GM21515 (cell line): ENCODE data around the gene ALDH1A2.
"Not testable (repeated sequence)": the region's sequence is repeated elsewhere in the genome, so short reads cannot be mapped to it uniquely, and the experiment has no call there.

Experiments
- ATAC-seq: cut with Tn5 transposase; IDR thresholded peaks from one replicate; pipeline ENCODE4 v1.9.1; 2021; ENCODE audit not compliant: unreplicated experiment

Gene ALDH1A2

DNA sequence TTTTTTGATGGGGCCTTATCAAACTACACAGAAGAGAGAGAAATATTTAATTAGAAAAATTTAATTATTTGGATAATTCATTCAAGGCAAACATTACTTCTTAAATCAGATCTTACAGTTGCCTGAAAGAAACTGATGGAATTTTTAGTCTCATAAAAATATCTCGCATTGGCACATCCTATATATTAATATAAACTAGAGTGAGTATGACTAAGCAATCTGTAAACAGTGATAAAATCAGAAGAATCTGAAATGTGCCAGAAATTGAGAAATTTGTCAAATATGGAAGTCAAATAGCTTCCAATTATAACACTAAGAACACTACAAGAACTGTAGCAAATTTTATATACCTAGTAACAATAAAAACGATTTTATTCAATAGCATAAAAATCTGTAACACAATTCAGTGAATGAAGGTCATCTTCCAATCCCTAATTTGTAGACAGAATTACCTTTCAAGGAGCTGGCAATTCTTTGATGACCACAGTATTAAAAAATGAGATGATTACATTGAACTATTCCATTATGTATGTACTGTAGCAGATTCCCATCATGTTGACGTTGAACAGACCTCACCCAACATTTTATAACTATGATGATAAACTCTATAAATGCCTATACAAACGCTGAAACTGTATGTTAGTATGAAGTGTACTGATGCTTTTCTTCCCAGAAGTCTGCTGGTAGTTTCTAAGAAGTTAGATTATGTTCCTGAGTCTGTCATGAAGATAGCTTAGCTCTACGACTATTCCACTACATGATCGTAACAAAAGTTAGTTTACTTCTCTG lies 63.0 kb downstream of the ALDH1A2 start:
- no peak for ATAC-seq

DNA sequence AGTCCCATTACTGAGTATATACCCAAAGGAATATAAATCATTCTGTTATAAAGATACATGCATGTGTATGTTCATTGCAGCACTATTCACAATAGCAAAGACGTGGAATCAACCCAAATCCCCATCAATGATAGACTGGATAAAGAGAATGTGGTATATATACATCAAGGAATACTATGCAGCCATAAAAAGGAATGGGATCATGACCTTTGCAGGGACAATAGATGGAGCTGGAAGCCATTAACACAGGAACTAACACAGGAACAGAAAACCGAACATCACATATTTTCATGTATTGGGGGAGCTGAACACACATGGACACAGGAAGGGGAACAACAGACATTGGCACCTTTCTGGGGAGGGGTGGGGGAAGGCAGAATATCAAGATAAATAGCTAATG lies 65.8 kb downstream of the ALDH1A2 start:
- not testable (repeated sequence) for ATAC-seq

DNA sequence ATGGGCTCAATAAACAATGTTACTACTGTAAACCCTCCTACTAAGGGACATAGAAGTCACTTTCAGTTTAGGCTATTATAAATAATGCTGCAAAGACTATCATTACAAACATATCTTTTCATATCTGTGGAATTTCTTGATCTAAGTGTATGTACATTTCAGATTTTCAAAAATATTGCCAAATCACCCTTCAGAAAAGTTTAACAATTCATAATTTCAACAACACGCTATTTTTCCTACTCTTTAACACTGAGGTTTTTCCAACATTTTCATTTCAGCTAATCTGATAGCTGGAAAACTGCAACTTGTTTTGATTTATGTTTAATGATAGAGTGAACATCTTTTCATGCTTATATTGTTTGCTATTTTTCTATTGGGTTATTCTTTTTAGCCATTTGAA lies 69.0 kb downstream of the ALDH1A2 start:
- no peak for ATAC-seq

DNA sequence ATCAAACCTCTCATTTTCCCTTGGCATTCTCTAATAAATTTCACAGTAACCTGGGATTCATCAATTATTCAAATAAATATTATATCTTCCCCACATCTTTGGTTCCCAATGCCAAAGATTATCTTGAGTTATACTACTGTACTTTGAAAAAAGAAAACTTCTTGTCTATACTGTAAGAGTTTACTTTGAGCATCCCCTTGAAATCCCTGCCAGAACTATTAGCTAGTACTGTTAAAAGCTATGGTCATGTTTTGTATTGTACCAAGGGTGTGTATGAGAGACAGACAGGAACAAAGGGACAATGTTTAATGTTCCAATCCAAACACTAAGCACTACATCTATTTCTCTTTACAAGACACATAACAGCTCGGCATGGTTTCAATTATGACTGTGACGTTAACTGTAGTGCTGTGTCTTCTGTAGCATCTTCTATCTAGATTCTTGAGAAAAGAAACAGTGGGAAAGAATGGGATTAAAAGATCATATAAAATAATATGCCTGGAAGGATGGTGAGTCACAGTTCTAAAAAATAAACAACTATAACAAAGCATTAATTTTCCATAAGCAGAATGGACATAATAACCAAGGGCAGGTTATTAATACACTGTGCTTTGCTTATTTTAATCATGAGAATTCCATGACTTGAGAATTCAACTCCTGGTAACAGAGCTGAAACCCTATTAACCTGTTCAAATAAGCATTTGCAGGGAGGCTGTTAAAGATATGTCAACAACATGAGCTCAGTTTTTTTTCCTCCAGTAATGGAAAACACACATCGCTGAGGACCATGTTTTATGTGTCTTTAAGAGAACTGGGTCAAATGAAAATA lies 71.1 kb downstream of the ALDH1A2 start:
- ATAC-seq = no peak

DNA sequence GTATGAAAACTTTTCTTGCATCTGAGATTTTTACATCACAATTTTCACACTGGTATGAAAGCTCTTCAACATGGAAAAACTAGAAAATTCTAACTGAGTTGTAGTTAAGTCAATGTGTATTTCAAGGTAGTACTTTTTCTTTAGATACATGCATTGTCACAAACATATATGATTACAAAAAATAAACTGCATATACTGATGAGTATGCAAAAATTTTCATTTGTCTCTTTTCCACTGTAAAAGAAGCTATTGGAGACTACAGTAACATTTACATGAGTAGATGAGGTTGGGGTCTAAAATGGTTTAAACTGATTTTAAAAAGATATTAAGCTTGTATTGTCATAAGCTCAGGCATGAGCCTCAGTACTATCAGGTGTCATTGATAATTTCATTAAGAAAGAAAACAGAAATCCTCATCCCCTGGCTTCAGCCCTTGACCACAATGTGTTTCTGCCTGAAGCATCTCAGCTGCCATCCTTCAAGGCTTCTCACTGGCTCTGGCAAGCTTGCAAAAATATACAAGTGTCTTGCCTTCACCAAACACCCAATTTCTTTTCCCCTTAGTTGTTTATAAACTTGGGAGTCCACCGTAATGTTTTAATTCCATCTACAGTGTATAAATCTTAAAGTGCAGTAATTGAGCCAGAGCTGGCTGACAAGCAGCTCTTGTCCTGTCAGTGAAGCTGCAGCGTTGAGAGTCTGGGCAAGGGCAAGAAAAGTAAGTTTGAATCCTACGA lies 71.9 kb downstream of the ALDH1A2 start:
- ATAC-seq = no peak

DNA sequence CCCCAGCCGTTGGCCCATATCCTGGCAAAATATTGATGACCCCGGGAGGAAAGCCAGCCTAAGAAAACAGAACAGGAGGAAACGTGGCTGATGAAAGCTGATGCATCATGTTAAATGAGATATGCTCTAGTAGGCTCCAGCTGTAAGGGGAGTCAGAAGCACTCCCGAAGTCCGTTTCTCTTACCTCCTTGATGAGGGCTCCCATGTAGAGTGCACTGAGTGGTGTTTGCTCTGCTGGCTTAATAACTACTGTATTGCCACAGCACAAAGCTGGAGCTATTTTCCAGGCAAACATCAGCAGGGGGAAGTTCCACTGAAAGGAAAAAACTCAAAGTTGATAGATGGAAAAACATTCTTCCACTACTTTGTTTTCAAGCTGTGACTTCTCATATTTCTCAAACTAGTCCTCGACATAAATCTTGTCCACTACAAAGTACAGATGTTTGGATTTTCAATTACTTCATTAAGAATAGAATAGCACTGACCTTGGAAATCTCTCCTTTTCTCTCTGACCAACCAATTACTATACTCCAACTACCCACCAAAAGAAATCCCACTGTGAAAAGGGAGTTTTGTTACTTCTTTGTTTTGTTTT lies 72.7 kb downstream of the ALDH1A2 start:
- no peak for ATAC-seq

DNA sequence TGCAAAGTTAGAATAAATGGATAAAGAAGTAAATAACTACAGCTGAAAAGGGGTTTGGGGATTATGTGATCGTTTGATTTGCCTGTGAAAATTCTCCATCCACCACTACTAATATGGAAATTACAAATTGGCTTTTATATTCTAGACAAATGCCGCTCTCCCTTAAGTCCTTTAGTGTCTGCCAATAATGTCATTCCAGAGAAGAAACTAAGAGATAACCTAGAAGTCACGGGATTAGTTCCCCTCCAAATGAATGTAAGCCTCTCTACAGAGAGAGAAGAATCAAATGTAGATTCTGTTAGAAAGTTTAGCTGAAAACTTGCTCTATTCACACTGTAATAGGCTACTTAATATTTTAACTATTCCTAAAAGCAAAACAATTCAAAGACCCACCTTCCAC lies 92.0 kb downstream of the ALDH1A2 start:
- ATAC-seq = no peak

DNA sequence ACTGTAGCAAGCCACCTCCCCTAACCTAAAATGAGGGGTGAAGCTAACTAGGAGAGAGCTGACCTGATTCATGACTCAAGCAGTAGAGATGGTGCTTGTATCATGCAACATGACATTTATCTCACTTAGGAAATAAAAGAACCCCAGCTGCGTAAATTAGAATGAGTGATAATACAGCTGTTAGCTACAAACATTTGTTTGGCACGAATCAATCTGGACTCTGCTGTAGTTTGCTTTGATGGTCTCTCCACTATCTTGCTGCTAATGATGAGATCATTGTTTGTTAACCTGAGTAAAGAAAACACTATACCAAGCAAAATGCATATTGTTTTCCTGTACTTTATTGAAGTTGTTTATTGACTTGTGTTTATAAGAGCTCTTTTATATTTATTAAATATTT lies 92.6 kb downstream of the ALDH1A2 start:
- no peak for ATAC-seq

DNA sequence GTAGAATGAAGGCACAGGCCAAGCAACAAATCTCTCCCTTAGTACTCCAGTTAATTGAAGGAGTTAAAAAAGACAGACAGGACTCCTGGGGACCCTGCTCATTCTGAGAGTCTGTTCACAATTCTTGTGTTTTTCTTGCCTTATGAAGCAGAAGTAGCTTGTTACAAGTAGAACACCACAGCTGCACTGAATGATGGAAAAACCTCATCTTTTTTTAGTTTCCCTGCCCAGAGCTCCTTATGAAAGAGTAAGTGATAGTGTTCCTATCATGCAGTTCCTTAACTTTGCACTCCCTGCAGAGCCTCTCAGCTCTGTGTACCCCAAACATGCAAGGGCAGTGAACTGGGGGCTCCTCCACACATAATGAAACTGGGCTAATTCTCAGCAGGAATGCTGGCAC lies 95.5 kb downstream of the ALDH1A2 start:
- no peak for ATAC-seq

DNA sequence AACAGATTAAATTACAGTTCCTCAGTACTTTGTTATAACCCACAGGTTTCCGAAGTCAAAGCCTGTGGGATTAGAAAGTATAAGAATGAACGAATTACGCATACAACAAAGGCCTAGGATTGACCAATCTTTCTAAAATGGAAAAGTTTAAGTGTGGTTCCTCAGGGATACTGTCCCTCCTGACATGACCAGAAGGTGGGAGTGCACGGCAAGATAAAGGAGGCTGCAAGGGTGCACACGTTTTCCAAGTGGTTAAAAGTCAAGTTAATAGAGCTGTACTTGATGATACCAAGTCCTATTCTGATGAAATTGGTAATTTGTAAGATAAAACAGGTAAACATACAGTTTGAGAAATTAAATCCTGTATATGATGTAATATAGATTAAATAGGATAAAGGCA lies 96.2 kb downstream of the ALDH1A2 start:
- no peak for ATAC-seq

DNA sequence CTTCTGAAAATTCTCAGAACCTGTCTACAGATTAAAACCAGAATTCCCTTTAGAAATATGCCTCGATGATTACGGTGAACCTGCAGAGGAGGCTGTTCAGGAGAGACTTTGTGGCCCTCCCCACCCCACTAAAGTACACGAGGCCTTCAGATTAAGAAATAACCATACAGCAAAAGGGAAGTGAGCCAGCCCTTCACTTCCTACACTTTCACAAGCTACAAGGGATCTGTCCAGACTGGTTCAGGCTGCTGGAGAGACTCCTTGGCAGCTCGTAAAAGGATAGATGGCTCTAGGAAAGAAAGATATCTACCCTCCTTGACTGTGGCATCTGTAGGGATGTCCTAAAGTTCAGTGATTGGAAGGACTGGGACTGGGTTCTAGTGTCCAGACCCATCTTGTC lies 102.6 kb downstream of the ALDH1A2 start:
- no peak for ATAC-seq

DNA sequence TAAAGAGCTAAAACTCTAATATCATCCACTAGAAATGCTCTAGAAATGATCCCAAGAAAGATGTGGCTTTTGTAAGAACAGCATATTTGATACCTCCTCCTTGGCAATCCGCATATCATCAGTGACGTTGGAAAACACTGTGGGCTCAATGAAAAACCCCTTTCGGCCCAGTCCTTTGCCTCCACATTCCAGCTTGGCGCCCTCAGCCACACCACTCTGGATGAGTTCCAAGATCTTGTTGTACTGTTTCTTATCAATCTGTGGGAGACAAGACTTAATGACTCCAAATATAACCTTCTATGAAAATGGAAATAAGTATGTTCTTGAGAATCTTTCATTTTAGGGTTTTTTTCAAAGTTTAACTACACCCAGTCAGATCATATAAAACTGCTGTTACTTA lies 103.6 kb downstream of the ALDH1A2 start:
- no peak for ATAC-seq

DNA sequence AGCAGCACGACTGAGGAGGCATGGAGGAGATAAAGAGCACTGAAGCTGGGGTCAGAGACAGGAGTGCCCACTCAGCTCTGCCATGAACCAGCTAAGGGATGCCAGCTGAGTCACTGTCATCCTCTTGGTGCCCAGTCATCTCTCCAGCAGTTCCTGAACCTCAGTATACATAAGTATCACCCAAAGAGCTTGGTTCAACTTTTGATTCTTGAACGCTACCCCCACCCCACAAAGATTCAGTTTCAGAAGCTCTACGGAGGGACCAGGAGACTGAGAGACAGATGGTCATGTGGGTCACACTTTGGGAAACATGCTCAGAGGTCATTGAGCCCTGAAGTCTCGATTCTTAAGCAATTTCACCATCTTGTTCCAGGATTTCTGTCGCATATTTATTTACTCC lies 108.4 kb downstream of the ALDH1A2 start:
- no peak for ATAC-seq

DNA sequence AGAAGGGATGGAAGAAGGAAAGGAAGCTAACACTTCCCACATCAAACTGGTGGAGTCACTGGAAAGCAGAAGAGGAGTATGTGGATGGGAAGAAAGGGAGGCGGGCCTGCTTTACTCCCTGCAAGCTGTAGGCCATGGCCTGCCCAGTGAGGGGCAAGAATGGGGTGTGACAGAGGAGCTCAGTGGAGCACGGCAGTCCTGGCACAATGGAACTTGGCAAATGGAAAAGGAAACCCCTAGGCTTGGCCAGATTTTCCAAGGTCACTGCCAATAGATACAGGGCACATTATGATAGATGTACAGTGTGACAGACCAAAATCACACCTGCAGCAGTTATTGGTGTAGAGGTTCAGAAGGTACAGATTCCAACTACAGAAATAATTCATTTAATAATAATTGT lies 111.6 kb downstream of the ALDH1A2 start:
- ATAC-seq = no peak

DNA sequence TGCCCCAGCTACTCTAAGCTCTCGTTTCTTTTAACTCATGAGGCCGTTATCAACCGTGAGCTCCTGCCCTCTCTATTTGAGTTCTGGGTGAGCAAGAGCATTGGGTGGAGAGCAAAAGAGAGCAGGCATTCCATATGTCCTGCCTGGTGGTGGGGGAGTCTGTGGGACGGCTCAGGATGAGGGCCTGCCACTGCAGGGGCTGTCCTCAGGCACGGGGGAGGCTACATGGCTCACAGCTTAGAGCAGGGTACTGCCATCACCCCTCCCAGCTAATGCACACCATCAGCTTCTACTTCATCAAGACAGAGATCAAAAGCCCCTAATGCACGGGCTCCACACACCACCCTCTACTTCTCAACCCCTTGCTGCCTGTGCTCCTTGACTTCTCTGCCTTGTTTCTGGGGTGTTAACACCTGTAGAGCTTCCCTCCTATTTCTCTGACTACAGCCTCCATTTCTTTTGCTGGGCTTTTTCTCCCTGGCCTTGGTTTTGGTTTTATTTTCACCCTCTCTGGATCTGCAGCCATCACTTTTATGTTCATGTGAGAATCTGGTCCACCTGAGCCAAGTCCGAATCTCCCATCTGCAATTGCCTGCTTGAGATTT lies 114.1 kb downstream of the ALDH1A2 start:
- ATAC-seq = no peak

DNA sequence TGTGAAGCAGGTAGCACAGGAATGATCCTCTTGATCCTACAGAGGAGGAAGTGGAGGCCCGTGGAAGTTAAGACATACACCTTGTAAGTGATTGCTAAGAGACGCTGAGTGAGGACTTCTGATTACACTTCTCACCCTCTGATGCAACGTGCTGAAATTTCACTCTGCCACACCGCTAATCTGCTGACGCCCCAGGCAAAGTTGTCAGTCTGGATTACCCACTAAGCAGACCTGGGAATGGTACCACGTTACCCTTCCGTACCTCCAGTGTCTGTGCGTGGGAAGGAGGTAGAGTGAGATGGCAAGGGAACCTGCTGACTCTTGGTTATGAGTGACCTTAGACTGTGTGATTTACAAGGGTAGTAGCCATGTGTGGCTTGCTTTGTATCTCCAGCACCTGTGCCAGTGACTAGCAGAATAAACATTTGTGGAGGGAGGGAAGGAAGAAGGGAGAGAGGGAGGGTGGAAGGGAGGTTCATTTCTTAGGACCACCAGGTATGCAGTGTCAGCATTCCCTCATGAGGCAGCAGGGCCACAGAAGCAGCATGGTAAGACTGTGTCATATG lies 115.0 kb downstream of the ALDH1A2 start:
- ATAC-seq = no peak

DNA sequence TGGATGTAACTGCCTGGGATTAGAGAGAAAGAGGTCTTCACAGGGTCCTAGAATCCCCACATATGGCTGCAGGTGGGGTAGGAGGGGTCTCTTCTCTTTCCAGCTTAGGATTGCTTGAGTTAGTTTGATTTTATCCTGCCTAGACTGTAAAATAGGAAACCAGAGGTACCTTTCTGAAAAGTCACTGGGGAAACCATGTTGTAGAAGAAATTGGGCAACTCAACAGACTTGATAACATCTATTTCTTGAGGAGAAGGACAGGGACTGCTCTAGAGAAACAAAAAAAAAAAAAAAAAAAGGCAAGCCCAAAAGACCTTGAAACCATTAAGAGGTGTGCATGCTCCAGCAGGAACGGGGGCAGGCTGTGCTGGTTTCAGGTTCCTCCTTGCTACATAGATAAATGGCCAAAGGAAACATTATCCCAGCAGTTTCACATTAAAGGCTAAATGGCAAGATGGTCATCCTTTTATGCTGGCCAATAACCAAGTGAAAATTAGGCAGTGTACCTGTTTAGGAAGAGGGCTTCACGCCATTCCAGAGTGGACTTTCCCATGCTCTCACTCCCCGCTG lies 116.1 kb downstream of the ALDH1A2 start:
- ATAC-seq = no peak

DNA sequence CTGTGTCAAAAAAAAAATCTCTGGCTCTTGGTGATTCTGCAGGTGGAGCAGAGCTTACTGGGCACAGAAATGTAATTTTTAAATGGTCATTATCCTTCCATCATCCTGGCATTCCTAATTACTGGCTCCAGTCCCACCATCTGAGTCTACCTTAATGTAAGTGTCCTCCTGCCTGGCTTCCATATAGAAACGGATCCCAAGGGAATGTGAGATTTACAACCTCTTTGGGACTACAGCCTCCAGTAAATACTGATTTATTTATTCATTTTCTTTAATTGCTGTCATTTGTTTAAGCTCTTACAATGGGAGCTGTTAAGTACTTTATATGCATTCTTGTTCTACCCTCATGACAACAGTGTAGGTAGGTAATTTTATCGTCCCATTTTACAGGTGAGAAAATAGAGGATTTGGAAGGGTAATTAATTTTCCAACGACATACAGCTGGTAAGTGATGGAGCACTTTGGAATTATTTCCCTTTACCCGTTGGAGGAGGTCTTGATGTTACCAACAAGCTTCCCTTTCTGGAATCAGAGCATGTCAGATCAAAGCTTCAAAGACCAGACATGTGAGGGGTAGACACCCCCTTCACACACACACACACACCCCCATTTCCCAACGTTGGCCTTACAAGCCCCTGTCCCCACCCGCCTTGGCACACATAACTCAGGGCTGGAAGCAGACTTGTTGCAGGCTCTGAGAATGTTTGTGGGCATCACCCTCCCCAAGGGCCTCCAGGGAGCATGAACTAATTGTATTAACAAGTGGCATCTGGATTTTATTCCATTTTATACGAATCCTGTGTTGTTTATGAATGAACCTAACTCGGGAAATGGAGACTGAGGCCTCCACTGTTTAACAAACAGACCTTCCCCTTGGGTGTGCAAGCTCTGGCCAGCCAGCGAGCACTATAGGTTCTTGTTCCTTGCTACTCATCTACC lies 116.9 kb downstream of the ALDH1A2 start:
- no peak for ATAC-seq

DNA sequence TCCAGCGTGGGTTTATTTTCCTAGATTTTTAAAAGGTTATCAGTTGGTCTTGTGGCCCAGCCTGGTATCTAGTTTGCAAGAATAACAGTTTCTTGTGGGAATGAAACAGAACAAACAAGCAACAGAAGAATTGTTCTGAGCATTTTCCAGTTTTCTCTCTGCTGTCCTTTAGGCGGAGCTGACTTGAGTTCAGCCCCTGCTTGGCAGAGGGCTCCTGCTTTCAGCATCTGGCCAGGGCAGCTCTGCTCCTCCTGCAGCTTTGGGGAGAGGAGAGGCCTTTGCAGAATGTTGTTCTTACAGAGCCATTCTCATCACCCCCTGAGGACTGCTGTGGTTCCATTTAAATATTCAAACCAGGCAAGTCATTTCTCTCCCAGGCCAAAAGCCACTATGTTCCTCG lies 117.7 kb downstream of the ALDH1A2 start:
- ATAC-seq = no peak
